NB4 (cell line): ENCODE measurements around the gene ARHGAP11B.
"Not testable (repeated sequence)": the region's sequence is repeated elsewhere in the genome, so short reads cannot be mapped to it uniquely, and the experiment has no call there.

Source experiments
- POLR2A ChIP-seq: IDR thresholded peaks from 2 replicates; pipeline ENCODE4 v1.6.1; 2011; ENCODE audit warnings: mild to moderate bottlenecking; ENCODE audit not compliant: insufficient read length; ENCODE audit errors: extremely low read depth
- TF ChIP-seq, protein P1 (sequence below): IDR thresholded peaks from one replicate; pipeline ENCODE4 v1.5.1; 2012; ENCODE audit warnings: low read depth, low read length

DNA sequence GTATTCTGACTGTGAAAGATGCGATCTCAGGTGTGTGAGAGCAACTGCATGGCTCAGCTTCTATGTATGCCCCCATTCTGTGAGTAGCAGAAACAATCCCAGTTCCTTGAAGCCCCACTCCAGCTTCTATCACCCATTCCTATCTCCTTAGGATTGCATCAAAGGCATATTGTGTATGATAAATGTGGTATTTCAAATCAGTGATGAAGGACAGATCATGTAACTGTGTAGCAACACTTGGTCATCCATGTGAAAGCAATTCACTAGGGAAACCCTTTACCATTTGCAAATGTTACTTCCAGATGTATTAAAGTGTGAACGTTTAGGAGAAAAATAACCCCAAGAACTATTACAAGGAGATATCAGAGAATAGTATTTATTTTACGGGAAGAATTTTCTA is 55.1 kb downstream of the ARHGAP11B start:
- not testable (repeated sequence) for TF ChIP-seq POLR2A
- TF ChIP-seq, protein P1, sequence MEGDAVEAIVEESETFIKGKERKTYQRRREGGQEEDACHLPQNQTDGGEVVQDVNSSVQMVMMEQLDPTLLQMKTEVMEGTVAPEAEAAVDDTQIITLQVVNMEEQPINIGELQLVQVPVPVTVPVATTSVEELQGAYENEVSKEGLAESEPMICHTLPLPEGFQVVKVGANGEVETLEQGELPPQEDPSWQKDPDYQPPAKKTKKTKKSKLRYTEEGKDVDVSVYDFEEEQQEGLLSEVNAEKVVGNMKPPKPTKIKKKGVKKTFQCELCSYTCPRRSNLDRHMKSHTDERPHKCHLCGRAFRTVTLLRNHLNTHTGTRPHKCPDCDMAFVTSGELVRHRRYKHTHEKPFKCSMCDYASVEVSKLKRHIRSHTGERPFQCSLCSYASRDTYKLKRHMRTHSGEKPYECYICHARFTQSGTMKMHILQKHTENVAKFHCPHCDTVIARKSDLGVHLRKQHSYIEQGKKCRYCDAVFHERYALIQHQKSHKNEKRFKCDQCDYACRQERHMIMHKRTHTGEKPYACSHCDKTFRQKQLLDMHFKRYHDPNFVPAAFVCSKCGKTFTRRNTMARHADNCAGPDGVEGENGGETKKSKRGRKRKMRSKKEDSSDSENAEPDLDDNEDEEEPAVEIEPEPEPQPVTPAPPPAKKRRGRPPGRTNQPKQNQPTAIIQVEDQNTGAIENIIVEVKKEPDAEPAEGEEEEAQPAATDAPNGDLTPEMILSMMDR, result not testable (repeated sequence)
